Measurements from ENCODE around the gene ZNF420. TPM values are rescaled to one million over a fixed set of nuclear protein-coding genes. Genes with fewer than 3 reads are reported as not detected.
"Not testable (repeated sequence)": the region's sequence is repeated elsewhere in the genome, so short reads cannot be mapped to it uniquely, and the experiment has no call there.

The ZNF420 gene
- 9.6 TPM for total RNA-seq

- intact Hi-C loops (cut with DNase I) = no loop called here
- H3K4me3 ChIP-seq = peak within 1 kb of the TSS; percentile 70 to 89
Observed at GRCh38 chr19:37077934-37078716, at the start of gene ZNF420. ZNF420 (plus strand) TSS chr19:37078433; CDS start chr19:37089119, 10,686 bp downstream.

DNA sequence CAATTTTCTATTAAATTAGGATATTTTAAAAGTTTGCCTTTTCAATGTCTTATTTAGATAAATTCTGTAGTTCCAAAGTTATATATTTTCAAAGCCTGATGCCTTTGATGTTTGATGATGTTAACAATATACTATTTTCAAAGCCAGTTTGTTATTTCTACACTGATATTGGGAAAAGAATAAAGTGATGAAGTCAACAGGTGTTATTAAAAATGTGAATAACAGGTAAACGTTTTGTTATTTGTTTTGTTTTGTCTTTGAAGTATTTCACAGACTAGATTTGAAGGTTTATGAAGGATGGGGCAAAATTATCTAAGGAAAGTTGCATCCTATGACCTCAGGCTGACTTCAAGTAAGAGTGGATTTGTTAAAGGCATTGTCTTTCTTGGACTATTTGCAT, 33.1 kb upstream of the ZNF420 start:
- Histone ChIP-seq H3K27ac (no peak overlapping the region), H3K4me1 (no peaks in the 10 kb centered on the region), H3K36me3 (no peaks in the 10 kb centered on the region), H3K4me3 (no peak overlapping the region), H3K27me3 (no peaks in the 10 kb centered on the region), H3K9me3 (no peaks in the 10 kb centered on the region)
- DNase-seq (ENCODE audit: extremely low spot score in 2 of 2) = no peak
- intact Hi-C loops (cut with DNase I) = no loop called here
- no peak for TF ChIP-seq POLR2AphosphoS5 (IDR thresholded peaks at IDR 0.05; ENCODE audit: insufficient read depth in 1 of 2, low read depth in 1 of 2)
- TF ChIP-seq POLR2A (IDR thresholded peaks at IDR 0.05) = no peak
- TF ChIP-seq CTCF (IDR thresholded peaks at IDR 0.05) = no peak

More at GRCh38 chr19:37077934-37078716, at the start of gene ZNF420:
- Histone ChIP-seq H3K4me1 (peaks cover 17% of the 10 kb centered on the region), H3K27me3 (no peaks in the 10 kb centered on the region), H3K9me3 (peaks cover 7% of the 10 kb centered on the region), H3K27ac (peak within 1 kb of the TSS; percentile 83), H3K36me3 (peaks cover 0 to 16% of the 10 kb centered on the region in 2 donors)
- DNase-seq (ENCODE audit: extremely low spot score in 2 of 2) = peak in 1 of 2 donors; percentile 88
- no peak for TF ChIP-seq CTCF (IDR thresholded peaks at IDR 0.05)
- TF ChIP-seq POLR2AphosphoS5 (IDR thresholded peaks at IDR 0.05; ENCODE audit: insufficient read depth in 1 of 2, low read depth in 1 of 2) = peak; percentile 86 to 93

GRCh38 chr19:37055330-37055729, 22.9 kb upstream of the ZNF420 start:
- TF ChIP-seq POLR2A (IDR thresholded peaks at IDR 0.05) (no peak), POLR2AphosphoS5 (IDR thresholded peaks at IDR 0.05; ENCODE audit: insufficient read depth in 1 of 2, low read depth in 1 of 2) (no peak), CTCF (IDR thresholded peaks at IDR 0.05) (no peak)
- no peak for DNase-seq (ENCODE audit: extremely low spot score in 2 of 2)
- H3K4me1 ChIP-seq = no peaks in the 10 kb centered on the region
- H3K27ac ChIP-seq = no peak overlapping the region
- no peaks in the 10 kb centered on the region for H3K36me3 ChIP-seq
- H3K27me3 ChIP-seq = no peaks in the 10 kb centered on the region
- no peaks in the 10 kb centered on the region for H3K9me3 ChIP-seq
- intact Hi-C loops (cut with DNase I) = no loop called here
- no peak overlapping the region for H3K4me3 ChIP-seq

- Histone ChIP-seq H3K4me3 (no peak overlapping the region), H3K4me1 (no peaks in the 10 kb centered on the region), H3K36me3 (no peaks in the 10 kb centered on the region), H3K27me3 (no peaks in the 10 kb centered on the region), H3K9me3 (no peaks in the 10 kb centered on the region), H3K27ac (no peak overlapping the region)
- no peak for DNase-seq (ENCODE audit: extremely low spot score in 2 of 2)
- TF ChIP-seq POLR2AphosphoS5 (IDR thresholded peaks at IDR 0.05; ENCODE audit: insufficient read depth in 1 of 2, low read depth in 1 of 2) = no peak
- no peak for TF ChIP-seq CTCF (IDR thresholded peaks at IDR 0.05)
- TF ChIP-seq POLR2A (IDR thresholded peaks at IDR 0.05) = no peak
- intact Hi-C loops (cut with DNase I) = no loop called here
Observed at GRCh38 chr19:37056776-37057175, 21.5 kb upstream of the ZNF420 start.

DNA sequence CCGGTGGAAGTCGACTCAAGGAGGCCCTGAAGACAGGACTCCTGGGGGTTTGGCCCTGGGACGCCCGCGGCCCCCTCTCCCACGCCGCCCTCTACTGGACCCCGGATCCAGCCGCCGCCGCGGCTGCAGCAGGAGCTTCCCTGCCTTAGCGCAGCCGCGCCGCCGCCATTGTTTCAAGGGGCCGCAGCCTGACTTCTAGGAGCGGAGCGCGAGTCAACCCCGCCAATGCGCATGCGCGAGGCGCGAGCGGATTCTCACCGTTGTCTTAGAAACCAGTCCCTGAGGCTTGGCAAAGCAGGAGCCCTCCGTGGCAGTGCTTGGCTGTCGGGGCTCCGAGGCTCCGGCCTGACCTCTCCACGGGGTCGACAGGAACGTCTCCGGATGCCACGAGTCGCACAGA, 19.1 kb upstream of the ZNF420 start:
- Histone ChIP-seq H3K27me3 (no peaks in the 10 kb centered on the region), H3K4me3 (no peak overlapping the region), H3K27ac (no peak overlapping the region), H3K4me1 (no peaks in the 10 kb centered on the region), H3K9me3 (no peaks in the 10 kb centered on the region), H3K36me3 (no peaks in the 10 kb centered on the region)
- intact Hi-C loops (cut with DNase I) = no loop called here
- TF ChIP-seq POLR2AphosphoS5 (IDR thresholded peaks at IDR 0.05; ENCODE audit: insufficient read depth in 1 of 2, low read depth in 1 of 2) = no peak
- no peak for TF ChIP-seq POLR2A (IDR thresholded peaks at IDR 0.05)
- no peak for TF ChIP-seq CTCF (IDR thresholded peaks at IDR 0.05)
- no peak for DNase-seq (ENCODE audit: extremely low spot score in 2 of 2)

DNA sequence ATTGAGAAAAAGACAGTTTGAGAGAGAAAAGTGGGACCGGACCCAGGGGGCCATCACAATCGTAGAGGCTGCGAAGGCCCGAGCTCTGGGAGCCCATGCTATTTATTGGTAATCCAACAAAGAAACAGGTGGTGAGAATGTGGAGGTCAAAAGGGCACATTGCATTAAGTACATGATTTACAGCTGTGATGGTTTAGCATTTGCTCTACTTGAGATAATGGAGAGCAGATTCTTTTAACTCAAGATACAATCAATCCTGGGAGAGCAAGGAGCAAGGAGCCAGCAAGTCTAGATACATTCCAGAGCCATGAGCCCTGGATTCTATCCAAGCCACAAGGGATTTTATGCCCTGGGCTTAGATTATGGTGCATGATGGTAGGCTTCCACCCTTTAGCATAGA, 13.3 kb upstream of the ZNF420 start:
- H3K4me3 ChIP-seq; H3K27ac ChIP-seq; H3K27me3 ChIP-seq; intact Hi-C loops (cut with DNase I); H3K4me1 ChIP-seq; DNase-seq (ENCODE audit: extremely low spot score in 2 of 2); H3K36me3 ChIP-seq; H3K9me3 ChIP-seq: not testable (repeated sequence)
